Bronchial epithelial cell (primary cell): Measurements from ENCODE around the gene PRPF18. TPM values are rescaled to one million over a fixed set of nuclear protein-coding genes. Genes with fewer than 3 reads are reported as not detected.
A peak's percentile ranks its signal among the peaks of the same experiment; 100 is the strongest.

Experiments used
- DNase-seq: peaks from one replicate; pipeline ENCODE4 v3.0.0-alpha.2; 2010; ENCODE audit warnings: low read depth
- FAIRE-seq: peaks from 2 replicates; lab custom pipeline; 2011; peaks lifted over from hg19 to GRCh38; lab: Jason Lieb, UNC
- H3K27me3 ChIP-seq: 2 replicates; pipeline ENCODE4 v1.5.1; 2011; ENCODE audit warnings: low read length; ENCODE audit not compliant: control insufficient read depth, insufficient read depth
- H3K36me3 ChIP-seq: 2 replicates; pipeline ENCODE4 v1.5.1; 2011; ENCODE audit warnings: low read length; ENCODE audit not compliant: control insufficient read depth, insufficient read depth
- H3K4me3 ChIP-seq: 2 replicates; pipeline ENCODE4 v1.5.1; 2011; ENCODE audit warnings: mild to moderate bottlenecking, low read depth, low read length, control low read depth
- CTCF ChIP-seq: IDR thresholded peaks from 2 replicates; pipeline ENCODE4 v1.5.1; 2011; ENCODE audit warnings: mild to moderate bottlenecking, moderate library complexity, low read length, control low read depth, inconsistent platforms; ENCODE audit not compliant: insufficient read depth, severe bottlenecking
- total RNA-seq: library from RNA; depleted of rRNA; stranded (reverse); fragments of >200 nt; gene quantifications from 2 replicates; pipeline ENCODE4 v1.2.1, GENCODE V29; 2014

Gene PRPF18
- total RNA-seq, 1 donor from 2014 or later = 52.4 TPM

- Histone ChIP-seq H3K36me3 (no peaks in the 10 kb centered on the region), H3K4me3 (no peak overlapping the region), H3K27me3 (no peaks in the 10 kb centered on the region)
- DNase-seq = no peak
- no peak for FAIRE-seq
- TF ChIP-seq CTCF = no peak
Measured at GRCh38 chr10:13573960-13574359, 12.8 kb upstream of the PRPF18 start.

GRCh38 chr10:13585195-13585751, 1.5 kb upstream of the PRPF18 start:
- Histone ChIP-seq H3K27me3 (no peaks in the 10 kb centered on the region), H3K4me3 (no peak overlapping the region), H3K36me3 (no peaks in the 10 kb centered on the region)
- FAIRE-seq (no peak), DNase-seq (no peak)
- no peak for TF ChIP-seq CTCF

GRCh38 chr10:13585943-13586342, 822 bp upstream of the PRPF18 start:
- H3K27me3 ChIP-seq = no peaks in the 10 kb centered on the region
- TF ChIP-seq CTCF = no peak
- DNase-seq (no peak), FAIRE-seq (no peak)
- no peak overlapping the region for H3K4me3 ChIP-seq
- no peaks in the 10 kb centered on the region for H3K36me3 ChIP-seq

GRCh38 chr10:13587391-13587790, 626 bp downstream of the PRPF18 start:
- no peak for FAIRE-seq
- Histone ChIP-seq H3K4me3 (peak overlapping the region; percentile 59), H3K36me3 (peaks cover 1% of the 10 kb centered on the region), H3K27me3 (no peaks in the 10 kb centered on the region)
- no peak for DNase-seq
- no peak for TF ChIP-seq CTCF

GRCh38 chr10:13589316-13589715, 2.6 kb downstream of the PRPF18 start:
- DNase-seq = no peak
- no peak overlapping the region for H3K4me3 ChIP-seq
- FAIRE-seq = no peak
- no peaks in the 10 kb centered on the region for H3K27me3 ChIP-seq
- H3K36me3 ChIP-seq = peaks cover 1% of the 10 kb centered on the region
- TF ChIP-seq CTCF = peak; percentile 4

GRCh38 chr10:13590886-13591285, 4.1 kb downstream of the PRPF18 start:
- Histone ChIP-seq H3K36me3 (peaks cover 1% of the 10 kb centered on the region), H3K27me3 (no peaks in the 10 kb centered on the region), H3K4me3 (no peak overlapping the region)
- FAIRE-seq (no peak), DNase-seq (no peak)
- no peak for TF ChIP-seq CTCF
